Ishikawa (cell line): ENCODE data around the gene ASAP2.

ENCODE experiments used
- EP300 ChIP-seq: IDR thresholded peaks from 2 replicates; pipeline ENCODE4 v1.6.1; 2012; ENCODE audit warnings: borderline replicate concordance
- FOXM1 ChIP-seq: IDR thresholded peaks from 2 replicates; pipeline ENCODE4 v1.6.1; 2012; ENCODE audit warnings: low read depth, borderline replicate concordance
- RAD21 ChIP-seq: IDR thresholded peaks from 2 replicates; pipeline ENCODE4 v1.6.1; 2012; ENCODE audit warnings: low read depth
- REST ChIP-seq: IDR thresholded peaks from 2 replicates; pipeline ENCODE4 v1.6.1; 2012; ENCODE audit warnings: low read depth, mild to moderate bottlenecking

GRCh38 chr2:9428965-9429577 is 222.5 kb downstream of the ASAP2 start:
- TF ChIP-seq EP300 (no peak), FOXM1 (no peak), RAD21 (no peak), REST (no peak)
